ENCODE results near the gene FGF12.

DNA sequence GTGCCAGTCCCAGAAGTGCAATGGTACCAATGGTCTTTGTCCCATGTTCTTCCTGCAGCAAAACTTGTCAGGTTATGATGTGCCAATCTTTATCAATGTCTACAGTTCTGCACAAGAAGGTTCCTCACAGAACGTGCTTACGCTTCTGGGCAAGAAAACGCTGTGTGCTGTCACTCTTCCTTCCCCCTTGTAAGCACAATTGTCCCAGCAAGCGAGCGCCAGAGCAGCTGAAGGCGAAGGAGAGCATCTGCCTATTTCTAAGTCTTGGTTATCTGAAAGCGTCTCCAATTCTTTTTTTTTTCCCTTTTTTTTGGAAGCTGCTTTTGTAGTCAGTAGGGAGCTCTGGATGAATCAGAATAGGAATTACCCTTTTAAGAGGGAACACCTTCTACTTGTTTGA, 514.4 kb downstream of the FGF12 start:
- no peak for TF ChIP-seq POLR2AphosphoS5 (IDR thresholded peaks at IDR 0.05; ENCODE audit: low read depth)
- TF ChIP-seq, protein P1, sequence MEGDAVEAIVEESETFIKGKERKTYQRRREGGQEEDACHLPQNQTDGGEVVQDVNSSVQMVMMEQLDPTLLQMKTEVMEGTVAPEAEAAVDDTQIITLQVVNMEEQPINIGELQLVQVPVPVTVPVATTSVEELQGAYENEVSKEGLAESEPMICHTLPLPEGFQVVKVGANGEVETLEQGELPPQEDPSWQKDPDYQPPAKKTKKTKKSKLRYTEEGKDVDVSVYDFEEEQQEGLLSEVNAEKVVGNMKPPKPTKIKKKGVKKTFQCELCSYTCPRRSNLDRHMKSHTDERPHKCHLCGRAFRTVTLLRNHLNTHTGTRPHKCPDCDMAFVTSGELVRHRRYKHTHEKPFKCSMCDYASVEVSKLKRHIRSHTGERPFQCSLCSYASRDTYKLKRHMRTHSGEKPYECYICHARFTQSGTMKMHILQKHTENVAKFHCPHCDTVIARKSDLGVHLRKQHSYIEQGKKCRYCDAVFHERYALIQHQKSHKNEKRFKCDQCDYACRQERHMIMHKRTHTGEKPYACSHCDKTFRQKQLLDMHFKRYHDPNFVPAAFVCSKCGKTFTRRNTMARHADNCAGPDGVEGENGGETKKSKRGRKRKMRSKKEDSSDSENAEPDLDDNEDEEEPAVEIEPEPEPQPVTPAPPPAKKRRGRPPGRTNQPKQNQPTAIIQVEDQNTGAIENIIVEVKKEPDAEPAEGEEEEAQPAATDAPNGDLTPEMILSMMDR (conservative IDR thresholded peaks at IDR 0.05; ENCODE audit: low read depth in 2 of 2) = no peak
- TF ChIP-seq EZH2 (IDR thresholded peaks at IDR 0.05; ENCODE audit: low read depth, unreplicated experiment) = no peak
- TF ChIP-seq STAT1 (IDR thresholded peaks at IDR 0.05; ENCODE audit: unreplicated experiment) = no peak
- no peak for TF ChIP-seq JUNB (IDR thresholded peaks at IDR 0.05; ENCODE audit: unreplicated experiment)
- no peak for TF ChIP-seq EZH2phosphoT487 (IDR thresholded peaks at IDR 0.05; ENCODE audit: unreplicated experiment)
- TF ChIP-seq CREB1 (CRISPR knock-in tag; IDR thresholded peaks at IDR 0.05; ENCODE audit: low read depth) = no peak
- TF ChIP-seq, protein P2, sequence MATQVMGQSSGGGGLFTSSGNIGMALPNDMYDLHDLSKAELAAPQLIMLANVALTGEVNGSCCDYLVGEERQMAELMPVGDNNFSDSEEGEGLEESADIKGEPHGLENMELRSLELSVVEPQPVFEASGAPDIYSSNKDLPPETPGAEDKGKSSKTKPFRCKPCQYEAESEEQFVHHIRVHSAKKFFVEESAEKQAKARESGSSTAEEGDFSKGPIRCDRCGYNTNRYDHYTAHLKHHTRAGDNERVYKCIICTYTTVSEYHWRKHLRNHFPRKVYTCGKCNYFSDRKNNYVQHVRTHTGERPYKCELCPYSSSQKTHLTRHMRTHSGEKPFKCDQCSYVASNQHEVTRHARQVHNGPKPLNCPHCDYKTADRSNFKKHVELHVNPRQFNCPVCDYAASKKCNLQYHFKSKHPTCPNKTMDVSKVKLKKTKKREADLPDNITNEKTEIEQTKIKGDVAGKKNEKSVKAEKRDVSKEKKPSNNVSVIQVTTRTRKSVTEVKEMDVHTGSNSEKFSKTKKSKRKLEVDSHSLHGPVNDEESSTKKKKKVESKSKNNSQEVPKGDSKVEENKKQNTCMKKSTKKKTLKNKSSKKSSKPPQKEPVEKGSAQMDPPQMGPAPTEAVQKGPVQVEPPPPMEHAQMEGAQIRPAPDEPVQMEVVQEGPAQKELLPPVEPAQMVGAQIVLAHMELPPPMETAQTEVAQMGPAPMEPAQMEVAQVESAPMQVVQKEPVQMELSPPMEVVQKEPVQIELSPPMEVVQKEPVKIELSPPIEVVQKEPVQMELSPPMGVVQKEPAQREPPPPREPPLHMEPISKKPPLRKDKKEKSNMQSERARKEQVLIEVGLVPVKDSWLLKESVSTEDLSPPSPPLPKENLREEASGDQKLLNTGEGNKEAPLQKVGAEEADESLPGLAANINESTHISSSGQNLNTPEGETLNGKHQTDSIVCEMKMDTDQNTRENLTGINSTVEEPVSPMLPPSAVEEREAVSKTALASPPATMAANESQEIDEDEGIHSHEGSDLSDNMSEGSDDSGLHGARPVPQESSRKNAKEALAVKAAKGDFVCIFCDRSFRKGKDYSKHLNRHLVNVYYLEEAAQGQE (IDR thresholded peaks at IDR 0.05; ENCODE audit: unreplicated experiment) = no peak
- TF ChIP-seq NANOG (IDR thresholded peaks at IDR 0.05; ENCODE audit: borderline replicate concordance) = no peak
- TF ChIP-seq ZNF331 (CRISPR knock-in tag; IDR thresholded peaks at IDR 0.05; ENCODE audit: low read depth) = no peak
